Muscle of leg (tissue), 16 donors: ENCODE measurements around the gene QSER1. TPM values are rescaled to one million over a fixed set of nuclear protein-coding genes. Genes with fewer than 3 reads are reported as not detected.

ENCODE experiments used
- DNase-seq: peaks from one replicate; pipeline ENCODE4 v3.0.0; 2013
- H3K27ac ChIP-seq: one replicate; pipeline ENCODE4 v1.5.1; 2013; ENCODE audit warnings: mild to moderate bottlenecking, low read length, control low read depth
- H3K27me3 ChIP-seq: one replicate; pipeline ENCODE4 v1.6.1; 2013; ENCODE audit warnings: low read length; ENCODE audit not compliant: control insufficient read depth, insufficient read depth
- H3K36me3 ChIP-seq: one replicate; pipeline ENCODE4 v1.6.1; 2013; ENCODE audit warnings: low read length; ENCODE audit not compliant: control insufficient read depth, insufficient read depth
- H3K4me1 ChIP-seq: one replicate; pipeline ENCODE4 v1.6.1; 2013; ENCODE audit warnings: low read length; ENCODE audit not compliant: control insufficient read depth, insufficient read depth
- H3K4me3 ChIP-seq: one replicate; pipeline ENCODE4 v1.5.1; 2013; ENCODE audit warnings: low read length, control low read depth
- H3K9me3 ChIP-seq: replicated peaks from 2 replicates; pipeline ENCODE4 v1.6.1; 2013; ENCODE audit warnings: low read depth, low read length; ENCODE audit not compliant: control insufficient read depth
- WGBS: methylation state at CpG from one replicate; pipeline ENCODE4 v1.1.5; 2013; ENCODE audit warnings: missing lambda C conversion rate; ENCODE audit not compliant: insufficient coverage; 5-methylcytosine and 5-hydroxymethylcytosine counted together
- long read RNA-seq, 11 donors: transcript quantifications; one replicate each; lab custom pipeline, GENCODE V29; 2026
- polyA plus RNA-seq, 8 donors: library from polyadenylated mRNA; unstranded; fragments of 120-200 nt; gene quantifications; one replicate each; pipeline versions ENCODE4 v1.2.1 to v1.2.3, GENCODE V29; 2013; ENCODE audit warnings: inconsistent platforms in 1 of 8, low replicate concordance in 1 of 8; ENCODE audit not compliant: insufficient read length in 8 of 8, insufficient read depth in 1 of 8
- total RNA-seq: library from RNA; stranded (reverse); fragments of 120-200 nt; gene quantifications from one replicate; pipeline ENCODE4 v1.2.4, GENCODE V29; 2013

Gene QSER1
- 29.6 TPM for total RNA-seq
- 10 to 100 TPM; 13.6 to 27.8 (median 20.9) TPM for polyA plus RNA-seq
- long read RNA-seq, donor 1 = 0 reads
- long read RNA-seq, donor 2 = 0 reads
- long read RNA-seq, donor 3 = 0 reads
- long read RNA-seq, donor 4, partial matches to known transcripts = 5 of 5 reads
- long read RNA-seq, donor 4, other reads (novel, unspliced or antisense) = 0 of 5 reads
- long read RNA-seq, donor 5, partial matches to known transcripts = 6 of 8 reads
- long read RNA-seq, donor 5, other reads (novel, unspliced or antisense) = 0 of 8 reads
- long read RNA-seq, donor 6 = 0 reads
- long read RNA-seq, donor 7, partial matches to known transcripts = 0 of 1 reads
- long read RNA-seq, donor 7, other reads (novel, unspliced or antisense) = 0 of 1 reads
- long read RNA-seq, donor 8 = 0 reads
- long read RNA-seq, donor 9 = 0 reads
- long read RNA-seq, donor 10, full-length matches to known transcripts = 1 of 6 reads
- long read RNA-seq, donor 10, partial matches to known transcripts = 5 of 6 reads
- long read RNA-seq, donor 10, other reads (novel, unspliced or antisense) = 0 of 6 reads
- long read RNA-seq, donor 11, partial matches to known transcripts = 6 of 8 reads
- long read RNA-seq, donor 11, other reads (novel, unspliced or antisense) = 0 of 8 reads

DNA sequence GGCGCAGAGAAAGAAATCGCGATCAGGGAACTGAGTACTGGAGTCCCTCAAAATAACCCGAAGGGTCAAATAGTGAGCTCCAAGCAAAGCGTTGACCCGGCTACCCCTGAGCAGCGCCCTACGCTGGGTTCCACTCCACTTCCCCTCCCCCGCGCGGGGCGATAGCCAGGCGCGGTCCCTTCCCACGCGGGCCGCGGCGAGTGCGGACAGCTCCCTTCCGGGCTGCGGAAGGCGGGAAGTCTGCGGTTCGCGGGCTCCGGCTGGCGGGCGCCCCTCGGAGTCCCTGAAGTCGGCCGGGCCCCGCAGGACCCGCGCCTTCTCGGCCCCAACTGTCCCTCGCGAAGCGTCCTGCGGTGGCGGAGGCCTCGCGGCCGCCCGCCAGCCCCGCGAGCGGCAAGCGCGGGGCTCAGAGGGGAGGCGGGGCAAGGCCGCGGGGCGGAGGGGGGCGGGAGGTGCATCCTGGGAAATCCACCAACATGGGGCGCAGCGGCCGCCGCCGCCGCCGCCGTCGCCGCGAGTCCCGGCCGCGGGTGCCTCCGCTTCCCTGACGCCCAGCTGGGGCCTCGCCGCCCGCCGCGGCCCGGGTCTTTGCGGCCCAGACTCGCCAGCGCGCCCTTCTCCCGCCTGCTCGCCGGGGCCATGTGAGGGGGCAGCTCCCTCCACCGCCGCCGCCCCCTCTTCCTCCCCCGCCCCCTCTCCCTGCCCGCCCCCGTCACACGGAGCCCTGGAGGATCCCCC is at the start of gene QSER1:
QSER1 (plus strand) TSS at position 457 of the 738 bp plus-strand sequence. CDS start 315 bp downstream, outside the sequence.
- peaks cover 8% of the 10 kb centered on the region for H3K4me1 ChIP-seq
- no peaks in the 10 kb centered on the region for H3K27me3 ChIP-seq
- H3K27ac ChIP-seq = peak within 1 kb of the TSS; percentile 94
- H3K9me3 ChIP-seq = no peaks in the 10 kb centered on the region
- under 1% methylated on average over 79 of the region's 91 CpGs for WGBS
- H3K36me3 ChIP-seq = no peaks in the 10 kb centered on the region
- peak within 1 kb of the TSS; percentile 80 for H3K4me3 ChIP-seq
- DNase-seq = peak; percentile 91

- Histone ChIP-seq H3K9me3 (peaks cover 2% of the 10 kb centered on the region), H3K27me3 (no peaks in the 10 kb centered on the region), H3K36me3 (no peaks in the 10 kb centered on the region), H3K27ac (no peak overlapping the region), H3K4me3 (no peak overlapping the region), H3K4me1 (no peaks in the 10 kb centered on the region)
- no peak for DNase-seq
- WGBS = no CpG with 5 or more reads among the region's 3 CpGs
These were observed 49.1 kb upstream of the QSER1 start for GRCh38 chr11:32843544-32843943.

- peak; percentile 46 for DNase-seq
- H3K4me3 ChIP-seq = no peak overlapping the region
- no peaks in the 10 kb centered on the region for H3K36me3 ChIP-seq
- H3K9me3 ChIP-seq = peaks cover 2% of the 10 kb centered on the region
- H3K4me1 ChIP-seq = no peaks in the 10 kb centered on the region
- no peaks in the 10 kb centered on the region for H3K27me3 ChIP-seq
- H3K27ac ChIP-seq = no peak overlapping the region
- no CpG with 5 or more reads among the region's 2 CpGs for WGBS
These were observed 45.1 kb upstream of the QSER1 start for GRCh38 chr11:32847511-32847910.

DNA sequence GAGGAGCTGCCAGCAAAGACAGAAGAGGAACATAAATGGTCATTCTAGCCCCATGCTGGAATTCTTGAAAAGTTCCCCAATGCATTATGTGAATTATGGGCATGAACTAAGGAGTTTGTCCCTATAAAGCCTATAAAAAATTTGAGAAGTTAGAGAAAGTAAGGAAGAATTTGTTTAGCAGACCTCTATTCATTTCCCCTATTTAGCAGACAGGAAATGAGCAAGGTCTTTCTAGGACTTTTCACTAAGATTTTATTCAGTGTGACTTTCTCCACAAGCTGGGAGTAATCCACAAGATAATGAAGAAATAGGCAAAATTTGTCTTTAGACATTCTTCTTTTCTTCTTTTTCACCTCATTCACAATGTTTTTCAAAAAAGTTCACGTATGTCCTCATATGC is 42.9 kb upstream of the QSER1 start:
- WGBS = no CpG with 5 or more reads among the region's 1 CpG
- no peak for DNase-seq

DNA sequence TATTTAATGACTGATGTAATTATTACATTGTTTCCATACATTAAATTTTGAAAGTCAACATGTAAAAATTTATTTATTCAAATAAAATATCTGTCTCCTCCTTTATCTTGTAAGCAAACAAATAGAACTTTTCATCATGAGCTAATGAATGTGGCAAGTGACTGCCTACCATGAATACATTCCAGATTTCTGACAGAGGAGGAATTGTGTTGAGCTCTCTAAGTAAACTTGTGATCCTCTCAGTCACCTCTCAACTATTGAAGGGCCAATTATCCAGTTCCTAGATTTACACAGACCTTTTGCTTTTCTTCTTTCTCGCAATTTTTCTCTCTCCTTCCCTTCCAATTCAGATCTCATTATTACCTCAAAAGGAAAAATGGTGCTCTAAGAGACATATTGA is 41.4 kb upstream of the QSER1 start:
- Histone ChIP-seq H3K4me1 (no peaks in the 10 kb centered on the region), H3K9me3 (peaks cover 2% of the 10 kb centered on the region), H3K27me3 (no peaks in the 10 kb centered on the region), H3K4me3 (no peak overlapping the region), H3K27ac (no peak overlapping the region), H3K36me3 (no peaks in the 10 kb centered on the region)
- DNase-seq = no peak
- WGBS = no CpG with 5 or more reads among the region's 1 CpG

More for the DNA sequence above, 42.9 kb upstream of the QSER1 start:
- no peak overlapping the region for H3K27ac ChIP-seq
- H3K4me1 ChIP-seq = no peaks in the 10 kb centered on the region
- H3K27me3 ChIP-seq = no peaks in the 10 kb centered on the region
- no peak overlapping the region for H3K4me3 ChIP-seq
- H3K36me3 ChIP-seq = no peaks in the 10 kb centered on the region
- peaks cover 2% of the 10 kb centered on the region for H3K9me3 ChIP-seq

DNA sequence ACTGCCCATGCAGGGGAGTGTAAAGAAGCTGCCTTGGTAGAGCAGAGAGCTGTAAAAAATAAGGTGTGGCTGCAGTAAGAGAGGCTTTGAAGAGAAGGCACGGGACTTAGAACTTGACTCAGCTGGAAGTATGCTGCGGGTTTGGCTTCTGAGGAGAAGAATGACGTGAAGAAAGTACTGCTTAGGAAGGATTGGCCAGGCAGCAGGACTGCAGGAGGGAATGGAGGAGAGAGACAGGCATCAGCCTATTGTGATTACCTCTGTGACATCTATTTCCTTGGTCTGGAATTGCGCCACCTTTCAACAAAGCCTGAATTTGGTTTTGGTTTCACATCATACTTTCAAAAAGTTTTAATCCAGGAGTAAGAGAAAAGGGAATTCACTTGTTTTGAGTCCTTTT is 40.4 kb upstream of the QSER1 start:
- Histone ChIP-seq H3K36me3 (no peaks in the 10 kb centered on the region), H3K4me1 (no peaks in the 10 kb centered on the region), H3K9me3 (peaks cover 2% of the 10 kb centered on the region), H3K27ac (no peak overlapping the region), H3K4me3 (no peak overlapping the region), H3K27me3 (no peaks in the 10 kb centered on the region)
- 38% methylated on average over 3 of the region's 4 CpGs for WGBS
- DNase-seq = peak; percentile 6

- H3K27me3 ChIP-seq = no peaks in the 10 kb centered on the region
- H3K9me3 ChIP-seq = no peaks in the 10 kb centered on the region
- DNase-seq = no peak
- no peak overlapping the region for H3K4me3 ChIP-seq
- H3K27ac ChIP-seq = no peak overlapping the region
- no peaks in the 10 kb centered on the region for H3K4me1 ChIP-seq
- no peaks in the 10 kb centered on the region for H3K36me3 ChIP-seq
- WGBS = no CpG with 5 or more reads among the region's 2 CpGs
These were observed 37.0 kb upstream of the QSER1 start for GRCh38 chr11:32855601-32856000.

DNA sequence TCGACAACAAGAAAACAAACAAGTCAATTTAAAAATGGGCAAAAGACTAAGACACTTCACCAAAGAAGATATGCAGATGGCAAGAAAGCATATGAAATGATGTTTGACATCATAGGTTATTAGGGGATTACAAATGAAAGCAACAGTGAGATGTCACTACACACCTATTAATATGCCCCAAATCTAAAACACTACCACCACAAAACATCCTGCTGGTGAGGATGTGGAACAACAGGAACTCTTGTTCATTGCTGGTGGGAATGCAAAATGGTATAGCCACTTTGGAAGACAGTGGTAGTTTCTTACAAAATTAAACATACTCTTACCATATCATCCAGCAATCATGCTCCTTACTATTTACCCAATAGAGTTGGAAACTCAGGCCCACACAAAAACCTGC is 33.9 kb upstream of the QSER1 start:
- H3K36me3 ChIP-seq = no peaks in the 10 kb centered on the region
- no CpG with 5 or more reads among the region's 1 CpG for WGBS
- no peak for DNase-seq

GRCh38 chr11:32861850-32862577 is 30.6 kb upstream of the QSER1 start:
- Histone ChIP-seq H3K9me3 (no peaks in the 10 kb centered on the region), H3K27ac (no peak overlapping the region), H3K4me3 (no peak overlapping the region), H3K36me3 (no peaks in the 10 kb centered on the region), H3K4me1 (no peaks in the 10 kb centered on the region), H3K27me3 (no peaks in the 10 kb centered on the region)
- WGBS = 67% methylated on average over 1 of the region's 3 CpGs
- no peak for DNase-seq

More for the DNA sequence above, 33.9 kb upstream of the QSER1 start:
- Histone ChIP-seq H3K27me3 (no peaks in the 10 kb centered on the region), H3K4me1 (no peaks in the 10 kb centered on the region), H3K4me3 (no peak overlapping the region), H3K27ac (no peak overlapping the region), H3K9me3 (no peaks in the 10 kb centered on the region)
